ENCODE measurements around the gene WDR5B. TPM values are rescaled to one million over a fixed set of nuclear protein-coding genes. Genes with fewer than 3 reads are reported as not detected.
"Not testable (repeated sequence)": the region's sequence is repeated elsewhere in the genome, so short reads cannot be mapped to it uniquely, and the experiment has no call there.

The WDR5B gene
- total and polyA plus RNA-seq, 4 donors: 2.8 to 7.5 (median 4.9) TPM

DNA sequence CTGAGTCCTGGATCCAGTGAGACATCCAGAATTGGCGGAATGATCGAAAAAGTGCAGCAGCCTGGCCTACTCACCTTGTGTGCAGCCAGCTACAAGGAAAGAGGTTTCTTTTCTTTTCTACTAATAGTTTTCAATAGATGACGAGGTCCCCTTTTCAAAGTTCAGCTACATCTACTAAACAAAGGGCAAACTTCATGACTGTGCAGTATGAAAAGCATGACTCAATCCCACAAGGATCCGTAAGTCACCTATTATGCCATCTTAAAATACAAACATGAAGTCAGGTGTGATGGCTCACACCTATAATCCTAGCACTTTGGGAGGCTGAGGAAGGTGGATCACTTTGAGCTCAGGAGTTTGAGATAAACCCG is 49.5 kb downstream of the WDR5B start:
- Histone ChIP-seq H3K27ac (ENCODE audit: low read depth in 1 of 2, low read length in 1 of 2) (no peak overlapping the region), H3K9me3 (ENCODE audit: control insufficient read depth in 4 of 4, insufficient read depth in 3 of 4, low read length in 3 of 4) (no peaks in the 10 kb centered on the region), H3K4me1 (ENCODE audit: control insufficient read depth in 5 of 5, insufficient read depth in 5 of 5, low read length in 5 of 5) (no peaks in the 10 kb centered on the region), H3K36me3 (ENCODE audit: control insufficient read depth in 4 of 4, insufficient read depth in 4 of 4, low read length in 4 of 4) (peaks cover 7 to 26% (median 17%) of the 10 kb centered on the region in 4 donors), H3K4me3 (no peak overlapping the region), H3K27me3 (ENCODE audit: control insufficient read depth in 3 of 3, insufficient read depth in 3 of 3, low read length in 2 of 3) (no peaks in the 10 kb centered on the region), H3K9ac (ENCODE audit: insufficient read depth in 1 of 2, low read length in 2 of 2) (no peak overlapping the region)
- ATAC-seq (ENCODE audit: insufficient read depth, low FRiP score): no peak
- TF ChIP-seq, protein P1, sequence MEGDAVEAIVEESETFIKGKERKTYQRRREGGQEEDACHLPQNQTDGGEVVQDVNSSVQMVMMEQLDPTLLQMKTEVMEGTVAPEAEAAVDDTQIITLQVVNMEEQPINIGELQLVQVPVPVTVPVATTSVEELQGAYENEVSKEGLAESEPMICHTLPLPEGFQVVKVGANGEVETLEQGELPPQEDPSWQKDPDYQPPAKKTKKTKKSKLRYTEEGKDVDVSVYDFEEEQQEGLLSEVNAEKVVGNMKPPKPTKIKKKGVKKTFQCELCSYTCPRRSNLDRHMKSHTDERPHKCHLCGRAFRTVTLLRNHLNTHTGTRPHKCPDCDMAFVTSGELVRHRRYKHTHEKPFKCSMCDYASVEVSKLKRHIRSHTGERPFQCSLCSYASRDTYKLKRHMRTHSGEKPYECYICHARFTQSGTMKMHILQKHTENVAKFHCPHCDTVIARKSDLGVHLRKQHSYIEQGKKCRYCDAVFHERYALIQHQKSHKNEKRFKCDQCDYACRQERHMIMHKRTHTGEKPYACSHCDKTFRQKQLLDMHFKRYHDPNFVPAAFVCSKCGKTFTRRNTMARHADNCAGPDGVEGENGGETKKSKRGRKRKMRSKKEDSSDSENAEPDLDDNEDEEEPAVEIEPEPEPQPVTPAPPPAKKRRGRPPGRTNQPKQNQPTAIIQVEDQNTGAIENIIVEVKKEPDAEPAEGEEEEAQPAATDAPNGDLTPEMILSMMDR (IDR thresholded peaks at IDR 0.05; ENCODE audit: control extremely low read depth, extremely low read depth): no peak
- no peak for DNase-seq
- WGBS, 2 donors: 94 to 96% methylated on average over 5 of the region's 5 CpGs

DNA sequence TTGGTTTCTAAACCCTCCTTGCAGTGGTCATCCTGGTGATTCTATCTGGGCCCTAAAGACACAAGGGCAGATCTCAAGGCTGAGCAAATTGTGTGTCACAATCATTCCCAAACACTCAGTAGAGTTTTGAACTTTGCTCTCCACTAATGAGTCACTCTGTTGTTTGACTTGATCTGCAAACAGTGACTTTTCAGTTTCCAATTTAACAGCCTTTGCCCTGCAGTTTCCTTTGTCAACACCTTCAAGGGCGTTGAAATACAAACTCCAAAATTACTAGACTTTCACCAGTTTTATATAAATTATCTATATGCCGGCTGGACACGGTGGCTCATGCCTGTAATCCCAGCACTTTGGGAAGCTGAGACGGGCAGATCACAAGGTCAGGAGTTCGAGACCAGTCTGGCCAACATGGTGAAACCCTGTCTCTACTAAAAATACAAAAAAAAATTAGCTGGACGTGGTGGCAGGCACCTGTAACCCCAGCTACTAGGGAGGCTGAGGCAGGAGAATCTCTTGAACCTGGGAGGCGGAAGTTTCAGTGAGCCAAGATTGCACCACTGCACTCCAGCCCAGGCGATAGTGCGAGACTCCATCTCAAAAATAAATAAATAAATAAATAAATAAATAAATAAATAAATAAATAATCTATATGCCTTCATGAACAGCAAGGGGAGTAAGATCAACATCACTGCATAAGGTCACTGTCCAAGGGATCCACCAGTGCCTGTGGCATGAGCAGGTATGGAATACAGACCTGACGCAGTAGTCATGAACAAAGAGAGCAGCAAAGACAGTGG is 50.1 kb downstream of the WDR5B start:
- H3K27me3 ChIP-seq (ENCODE audit: control insufficient read depth in 3 of 3, insufficient read depth in 3 of 3, low read length in 2 of 3); H3K4me1 ChIP-seq (ENCODE audit: control insufficient read depth in 5 of 5, insufficient read depth in 5 of 5, low read length in 5 of 5); DNase-seq; H3K4me3 ChIP-seq; H3K9ac ChIP-seq (ENCODE audit: insufficient read depth in 1 of 2, low read length in 2 of 2); H3K27ac ChIP-seq (ENCODE audit: low read depth in 1 of 2, low read length in 1 of 2); H3K9me3 ChIP-seq (ENCODE audit: control insufficient read depth in 4 of 4, insufficient read depth in 3 of 4, low read length in 3 of 4): not testable (repeated sequence)
- 87 to 95% methylated on average over 10 of the region's 10 CpGs for WGBS, 2 donors
- ATAC-seq (ENCODE audit: insufficient read depth, low FRiP score): peak; percentile 83
- peaks cover 7 to 26% (median 17%) of the 10 kb centered on the region in 4 donors for H3K36me3 ChIP-seq (ENCODE audit: control insufficient read depth in 4 of 4, insufficient read depth in 4 of 4, low read length in 4 of 4)

DNA sequence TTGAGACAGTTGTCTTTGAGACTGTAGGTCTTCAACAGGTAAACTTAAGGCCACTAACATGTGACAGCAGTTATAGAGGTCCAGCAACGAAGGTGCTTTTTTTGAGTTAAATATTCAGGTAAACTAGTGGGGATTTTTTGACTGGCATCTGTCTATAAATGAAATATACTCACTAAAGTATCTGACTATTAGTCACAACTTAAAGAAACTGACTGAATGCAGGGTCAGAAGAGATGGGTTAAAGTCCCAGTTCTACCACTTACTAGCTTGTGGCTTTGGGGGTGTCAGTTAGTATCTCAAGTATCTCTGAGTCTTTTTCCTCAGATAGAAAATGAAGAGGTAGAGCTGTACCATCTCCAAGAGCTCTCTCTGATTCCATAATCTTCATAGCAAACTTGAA is 50.8 kb downstream of the WDR5B start:
- Histone ChIP-seq H3K4me1 (ENCODE audit: control insufficient read depth in 5 of 5, insufficient read depth in 5 of 5, low read length in 5 of 5) (no peaks in the 10 kb centered on the region), H3K27me3 (ENCODE audit: control insufficient read depth in 3 of 3, insufficient read depth in 3 of 3, low read length in 2 of 3) (no peaks in the 10 kb centered on the region), H3K9me3 (ENCODE audit: control insufficient read depth in 4 of 4, insufficient read depth in 3 of 4, low read length in 3 of 4) (no peaks in the 10 kb centered on the region), H3K27ac (ENCODE audit: low read depth in 1 of 2, low read length in 1 of 2) (no peak overlapping the region), H3K4me3 (no peak overlapping the region), H3K36me3 (ENCODE audit: control insufficient read depth in 4 of 4, insufficient read depth in 4 of 4, low read length in 4 of 4) (peaks cover 7 to 26% (median 16%) of the 10 kb centered on the region in 4 donors), H3K9ac (ENCODE audit: insufficient read depth in 1 of 2, low read length in 2 of 2) (no peak overlapping the region)
- 87 to 95% methylated on average over 1 of the region's 1 CpG for WGBS, 2 donors
- ATAC-seq (ENCODE audit: insufficient read depth, low FRiP score) (no peak), DNase-seq (no peak)
- TF ChIP-seq, protein P1 (IDR thresholded peaks at IDR 0.05; ENCODE audit: control extremely low read depth, extremely low read depth): no peak

DNA sequence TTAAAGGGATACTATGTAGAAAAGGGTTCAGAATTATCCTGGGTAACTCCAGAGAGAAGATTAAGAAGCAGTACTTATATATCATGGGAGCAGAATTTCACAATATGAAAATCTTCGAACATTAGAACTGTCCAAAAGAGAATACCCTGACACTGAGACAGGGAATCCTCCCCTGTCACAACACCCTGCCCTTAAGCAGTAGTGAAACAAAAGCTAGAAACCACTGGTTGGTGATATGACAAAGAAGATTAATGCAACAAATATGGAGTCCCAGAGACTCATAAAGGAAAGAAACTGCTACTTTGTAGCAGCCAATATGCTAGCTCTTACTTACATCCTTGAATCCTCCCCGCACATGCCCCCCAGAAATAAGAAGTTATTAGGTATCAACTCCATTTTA is 51.4 kb downstream of the WDR5B start:
- TF ChIP-seq, protein P1 (IDR thresholded peaks at IDR 0.05; ENCODE audit: control extremely low read depth, extremely low read depth): no peak
- H3K27ac ChIP-seq (ENCODE audit: low read depth in 1 of 2, low read length in 1 of 2): no peak overlapping the region

More for the DNA sequence above, 51.4 kb downstream of the WDR5B start:
- no peak for DNase-seq
- peaks cover 7 to 26% (median 15%) of the 10 kb centered on the region in 4 donors for H3K36me3 ChIP-seq (ENCODE audit: control insufficient read depth in 4 of 4, insufficient read depth in 4 of 4, low read length in 4 of 4)
- H3K9me3 ChIP-seq (ENCODE audit: control insufficient read depth in 4 of 4, insufficient read depth in 3 of 4, low read length in 3 of 4): no peaks in the 10 kb centered on the region
- no peaks in the 10 kb centered on the region for H3K4me1 ChIP-seq (ENCODE audit: control insufficient read depth in 5 of 5, insufficient read depth in 5 of 5, low read length in 5 of 5)
- no peaks in the 10 kb centered on the region for H3K27me3 ChIP-seq (ENCODE audit: control insufficient read depth in 3 of 3, insufficient read depth in 3 of 3, low read length in 2 of 3)
- WGBS, 2 donors: 67 to 96% methylated on average over 2 of the region's 2 CpGs
- no peak overlapping the region for H3K4me3 ChIP-seq
- no peak overlapping the region for H3K9ac ChIP-seq (ENCODE audit: insufficient read depth in 1 of 2, low read length in 2 of 2)
- no peak for ATAC-seq (ENCODE audit: insufficient read depth, low FRiP score)

Small RNAs within 50 kb of the gene (small RNA-seq; reads per million reads assigned to genes)
- gene AC083798.1 (ENCODE audit: low replicate concordance): not detected

Other genes with a start within 250 kb of the WDR5B start
- under 1 TPM in 1 of 2 donors, not detected in 1; 0.40 TPM for gene CASR, start 232.4 kb downstream of the WDR5B start, total RNA-seq
- gene CASR, start 232.4 kb downstream of the WDR5B start, polyA plus RNA-seq: under 1 TPM; 0.02 TPM
- gene CSTA, start 90.8 kb downstream of the WDR5B start, total RNA-seq: 10 to 100 TPM in 1 of 2 donors, 1 to 10 TPM in 1; 6.5 to 16.9 TPM
- 10 to 100 TPM; 45.9 to 52.5 TPM for gene CSTA, start 90.8 kb downstream of the WDR5B start, polyA plus RNA-seq
- 10 to 100 TPM; 17.8 to 20.5 TPM for gene MIX23, start 32.8 kb downstream of the WDR5B start, total RNA-seq
- 10 to 100 TPM; 22.3 to 40.4 TPM for gene MIX23, start 32.8 kb downstream of the WDR5B start, polyA plus RNA-seq
- 10 to 100 TPM; 19.2 to 24.8 TPM for gene FAM162A, start 31.9 kb downstream of the WDR5B start, total RNA-seq
- gene FAM162A, start 31.9 kb downstream of the WDR5B start, polyA plus RNA-seq: 100 to 1,000 TPM in 1 of 2 donors, 10 to 100 TPM in 1; 40.1 to 111 TPM
- gene KPNA1, start 98.9 kb upstream of the WDR5B start, total RNA-seq: 10 to 100 TPM; 38.7 to 55.2 TPM
- gene KPNA1, start 98.9 kb upstream of the WDR5B start, polyA plus RNA-seq: 10 to 100 TPM; 10.8 to 19.2 TPM
- 10 to 100 TPM; 31.7 to 48.1 TPM for gene PARP9, start 148.2 kb upstream of the WDR5B start, total RNA-seq
- 10 to 100 TPM; 34.9 to 57.0 TPM for gene PARP9, start 148.2 kb upstream of the WDR5B start, polyA plus RNA-seq
- 10 to 100 TPM; 39.0 to 52.0 TPM for gene DTX3L, start 148.3 kb upstream of the WDR5B start, total RNA-seq
- 10 to 100 TPM; 18.7 to 22.3 TPM for gene DTX3L, start 148.3 kb upstream of the WDR5B start, polyA plus RNA-seq
- 1 to 10 TPM; 4.4 to 6.1 TPM for gene PARP15, start 161.6 kb upstream of the WDR5B start, total RNA-seq
- 1 to 10 TPM; 2.4 to 4.3 TPM for gene PARP15, start 161.6 kb upstream of the WDR5B start, polyA plus RNA-seq

Measured in lung (tissue), 13 donors.